ENCODE results near the gene ADARB1. TPM values are rescaled to one million over a fixed set of nuclear protein-coding genes. Genes with fewer than 3 reads are reported as not detected.

Gene ADARB1
- total and polyA plus RNA-seq, 8 donors: 23.8 to 53.4 (median 30.2) TPM

DNA sequence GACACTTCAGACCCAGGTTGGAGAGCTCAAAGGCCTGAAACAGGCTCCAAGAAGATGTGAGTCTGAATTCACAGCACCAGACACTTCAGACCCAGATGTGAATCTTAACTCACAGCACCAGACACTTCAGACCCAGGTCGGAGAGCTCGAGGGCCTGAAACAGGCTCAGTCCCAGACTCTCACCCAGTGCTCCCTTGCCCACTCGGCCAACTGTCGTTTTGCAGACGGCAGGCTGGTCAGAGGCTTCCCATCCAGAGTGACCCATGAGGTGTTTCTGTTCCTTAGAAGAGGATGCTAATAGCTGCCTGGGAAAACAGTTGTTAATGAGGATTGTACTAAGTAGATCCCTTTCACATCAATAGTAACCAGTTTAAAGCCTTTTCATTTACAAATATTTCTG is 88.4 kb downstream of the ADARB1 start:
- intact Hi-C loops (cut with DNase I): no loop called here
- DNase-seq (peak in 1 of 4 donors; percentile 54), ATAC-seq (no peak)
- no peaks in the 10 kb centered on the region for H3K27me3 ChIP-seq
- peaks cover 0 to 8% of the 10 kb centered on the region in 2 donors for H3K36me3 ChIP-seq
- no peak overlapping the region for H3K27ac ChIP-seq
- TF ChIP-seq, protein P1, sequence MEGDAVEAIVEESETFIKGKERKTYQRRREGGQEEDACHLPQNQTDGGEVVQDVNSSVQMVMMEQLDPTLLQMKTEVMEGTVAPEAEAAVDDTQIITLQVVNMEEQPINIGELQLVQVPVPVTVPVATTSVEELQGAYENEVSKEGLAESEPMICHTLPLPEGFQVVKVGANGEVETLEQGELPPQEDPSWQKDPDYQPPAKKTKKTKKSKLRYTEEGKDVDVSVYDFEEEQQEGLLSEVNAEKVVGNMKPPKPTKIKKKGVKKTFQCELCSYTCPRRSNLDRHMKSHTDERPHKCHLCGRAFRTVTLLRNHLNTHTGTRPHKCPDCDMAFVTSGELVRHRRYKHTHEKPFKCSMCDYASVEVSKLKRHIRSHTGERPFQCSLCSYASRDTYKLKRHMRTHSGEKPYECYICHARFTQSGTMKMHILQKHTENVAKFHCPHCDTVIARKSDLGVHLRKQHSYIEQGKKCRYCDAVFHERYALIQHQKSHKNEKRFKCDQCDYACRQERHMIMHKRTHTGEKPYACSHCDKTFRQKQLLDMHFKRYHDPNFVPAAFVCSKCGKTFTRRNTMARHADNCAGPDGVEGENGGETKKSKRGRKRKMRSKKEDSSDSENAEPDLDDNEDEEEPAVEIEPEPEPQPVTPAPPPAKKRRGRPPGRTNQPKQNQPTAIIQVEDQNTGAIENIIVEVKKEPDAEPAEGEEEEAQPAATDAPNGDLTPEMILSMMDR (IDR thresholded peaks at IDR 0.05): no peak
- peaks cover 0 to under 1% of the 10 kb centered on the region in 2 donors for H3K4me1 ChIP-seq
- no peaks in the 10 kb centered on the region for H3K9me3 ChIP-seq
- no peak overlapping the region for H3K4me3 ChIP-seq

DNA sequence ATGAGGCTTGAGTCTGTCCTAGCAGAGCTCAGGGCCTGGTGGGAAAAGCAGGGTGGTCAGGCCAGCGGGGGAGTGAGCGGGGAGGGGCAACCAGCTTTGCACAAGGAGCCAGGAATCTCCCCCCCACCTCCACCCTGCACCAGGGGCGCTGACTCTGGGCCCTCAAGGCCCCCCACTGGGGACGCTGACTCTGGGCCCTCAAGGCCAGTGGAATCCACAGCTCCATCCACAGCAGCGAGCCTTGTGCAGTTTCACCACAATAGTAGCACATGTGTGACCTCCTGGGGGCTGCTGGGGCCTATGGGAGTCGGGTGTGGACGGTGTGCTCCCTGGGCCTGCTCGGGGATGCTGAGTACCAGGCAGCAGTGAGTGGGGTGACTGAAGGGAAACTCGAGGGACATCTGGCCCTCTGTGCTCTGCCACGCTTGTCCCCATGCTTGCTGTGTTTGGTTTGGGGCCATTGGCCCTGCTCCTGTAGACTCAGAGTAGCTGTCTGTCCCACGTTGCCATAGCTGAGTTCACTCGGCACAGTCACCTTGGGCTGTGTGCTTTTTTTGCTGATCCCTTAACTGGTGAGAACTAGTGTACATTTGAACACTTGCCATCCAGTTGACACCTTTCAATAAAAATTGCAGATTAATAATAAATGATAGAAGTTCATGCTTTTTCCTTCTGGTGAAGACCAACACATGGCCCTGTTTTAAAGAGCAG is 89.2 kb downstream of the ADARB1 start:
- no peak for ATAC-seq
- Histone ChIP-seq H3K27me3 (no peaks in the 10 kb centered on the region), H3K36me3 (peaks cover 0 to 8% of the 10 kb centered on the region in 2 donors), H3K4me3 (no peak overlapping the region), H3K4me1 (peaks cover 0 to 5% of the 10 kb centered on the region in 2 donors), H3K9me3 (no peaks in the 10 kb centered on the region), H3K27ac (no peak overlapping the region)
- intact Hi-C loops (cut with DNase I): no loop called here
- no peak for DNase-seq
- TF ChIP-seq, protein P1 (IDR thresholded peaks at IDR 0.05): no peak

DNA sequence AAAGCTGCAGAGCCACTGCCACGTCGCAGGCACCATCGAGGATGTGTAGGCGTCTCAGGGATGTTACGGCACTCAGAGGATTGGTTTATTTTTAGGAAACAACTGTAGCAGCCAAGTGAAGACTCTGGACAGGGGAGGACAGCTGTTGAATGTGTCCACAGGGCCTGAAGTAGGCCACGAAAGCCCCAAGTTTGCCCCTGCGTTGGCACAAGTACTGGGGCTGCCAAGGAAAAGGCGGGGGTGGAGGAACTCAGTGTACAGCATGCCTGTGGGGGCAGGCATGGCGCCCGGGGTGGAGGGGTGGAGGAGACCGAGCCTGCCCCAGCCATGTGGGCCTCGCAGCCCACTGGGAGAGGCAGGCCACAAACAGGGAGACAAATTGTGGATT is 89.7 kb downstream of the ADARB1 start:
- no peak overlapping the region for H3K4me3 ChIP-seq
- H3K9me3 ChIP-seq: no peaks in the 10 kb centered on the region
- no peak overlapping the region for H3K27ac ChIP-seq
- peaks cover 0 to 8% of the 10 kb centered on the region in 2 donors for H3K36me3 ChIP-seq
- H3K27me3 ChIP-seq: no peaks in the 10 kb centered on the region
- DNase-seq (no peak), ATAC-seq (no peak)
- peaks cover 0 to 10% of the 10 kb centered on the region in 2 donors for H3K4me1 ChIP-seq
- TF ChIP-seq, protein P1 (IDR thresholded peaks at IDR 0.05): no peak
- intact Hi-C loops (cut with DNase I): no loop called here

DNA sequence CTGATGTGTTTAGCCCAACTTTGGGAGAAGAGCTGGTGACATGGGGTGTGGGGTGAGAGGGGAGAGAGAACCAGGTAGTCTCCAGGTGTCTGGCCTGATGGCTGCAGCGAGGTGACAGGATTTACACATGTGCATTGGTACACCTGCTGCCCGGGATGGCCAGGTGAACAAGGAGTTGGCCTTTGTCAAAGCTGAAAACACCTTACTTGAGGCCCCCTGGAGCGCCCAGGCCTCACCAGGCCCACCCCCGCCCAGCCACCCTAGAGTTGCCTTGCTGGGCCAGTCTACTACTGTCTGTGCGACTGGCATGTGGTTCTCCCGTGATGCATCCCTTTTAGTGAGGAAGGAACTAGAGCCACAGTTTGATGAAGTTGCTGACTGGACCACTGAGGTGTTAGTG is 90.5 kb downstream of the ADARB1 start:
- peaks cover 0 to 16% of the 10 kb centered on the region in 2 donors for H3K4me1 ChIP-seq
- no peak for ATAC-seq
- intact Hi-C loops (cut with DNase I): no loop called here

DNA sequence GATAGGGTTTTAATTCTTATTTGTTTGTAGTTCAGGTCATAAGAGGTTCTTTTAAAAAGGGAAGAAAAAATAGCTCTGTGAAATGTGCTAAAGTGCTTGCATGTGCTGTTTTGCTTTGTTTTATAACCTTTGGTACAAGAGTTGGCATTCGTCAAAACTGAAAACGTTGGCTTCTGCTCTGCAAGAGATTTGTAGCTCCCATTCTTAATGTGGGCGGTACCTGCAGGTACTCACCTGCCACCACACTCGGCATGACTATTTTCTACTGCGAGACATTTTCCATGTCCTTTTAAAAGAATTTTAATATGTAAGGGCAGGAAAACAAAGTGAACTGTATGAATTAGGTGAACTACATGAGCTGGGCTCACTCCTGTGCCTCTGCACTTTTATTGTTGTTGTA is 92.6 kb downstream of the ADARB1 start:
- intact Hi-C loops (cut with DNase I): no loop called here
- TF ChIP-seq, protein P1 (IDR thresholded peaks at IDR 0.05): no peak
- Histone ChIP-seq H3K27ac (no peak overlapping the region), H3K9me3 (no peaks in the 10 kb centered on the region), H3K4me3 (no peak overlapping the region), H3K4me1 (peaks cover 0 to 16% of the 10 kb centered on the region in 2 donors), H3K36me3 (peaks cover 0 to 6% of the 10 kb centered on the region in 2 donors), H3K27me3 (no peaks in the 10 kb centered on the region)
- DNase-seq (no peak), ATAC-seq (no peak)

More for the DNA sequence above, 90.5 kb downstream of the ADARB1 start:
- no peaks in the 10 kb centered on the region for H3K27me3 ChIP-seq
- no peaks in the 10 kb centered on the region for H3K9me3 ChIP-seq
- H3K36me3 ChIP-seq: peaks cover 0 to 8% of the 10 kb centered on the region in 2 donors
- peak in 1 of 4 donors; percentile 76 for DNase-seq
- no peak overlapping the region for H3K4me3 ChIP-seq
- TF ChIP-seq, protein P1 (IDR thresholded peaks at IDR 0.05): no peak
- H3K27ac ChIP-seq: no peak overlapping the region

Measured in left lung (tissue), 10 donors.